ELF-1 (cell line): ENCODE measurements around the gene LRFN5.

Experiments
- DNase-seq: peaks from one replicate; pipeline ENCODE4 v3.0.0-alpha.2; 2016; ENCODE audit warnings: low read depth, low spot score

Gene LRFN5

GRCh38 chr14:41773536-41774279, 167.0 kb downstream of the LRFN5 start:
- DNase-seq, result no peak

DNA sequence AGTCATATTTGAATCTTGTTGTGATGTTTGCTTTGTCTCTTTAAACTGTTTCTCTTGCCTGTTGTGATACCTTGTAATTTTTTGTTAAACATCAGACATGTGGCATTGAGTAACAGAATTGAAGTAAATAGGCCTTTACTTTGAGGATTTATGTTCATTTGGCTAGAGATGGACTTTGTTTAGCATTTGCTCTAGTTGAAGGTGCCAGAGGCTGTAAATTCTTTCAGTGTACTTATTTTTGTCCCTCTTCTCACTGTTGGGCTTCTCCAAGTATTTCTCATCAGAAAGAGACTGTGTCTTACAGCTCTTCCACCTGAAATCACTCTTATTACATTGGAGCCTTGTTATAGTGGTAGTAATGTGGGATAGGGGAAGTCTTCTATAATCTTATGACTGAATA, 175.8 kb downstream of the LRFN5 start:
- no peak for DNase-seq

- no peak for DNase-seq
Measured at GRCh38 chr14:41783403-41783802, 176.7 kb downstream of the LRFN5 start.

DNA sequence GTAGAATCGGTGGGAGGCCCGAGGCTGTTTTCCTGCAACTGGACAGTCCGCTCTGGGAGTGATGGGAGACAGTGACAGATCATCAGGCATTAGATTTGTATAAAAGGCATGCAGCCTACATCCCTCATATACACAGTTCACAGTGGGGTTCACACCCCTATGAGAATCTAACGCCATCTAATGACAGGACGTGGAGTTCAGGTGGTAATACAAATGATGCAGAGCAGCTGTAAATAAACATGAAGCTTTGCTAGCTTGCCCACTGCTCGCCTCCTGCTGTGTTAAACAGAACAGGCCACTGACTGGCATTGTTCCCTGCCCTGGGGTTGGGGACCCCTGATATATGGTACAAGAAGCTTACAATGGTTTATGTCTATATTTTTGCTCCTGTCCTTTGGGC, 179.0 kb downstream of the LRFN5 start:
- no peak for DNase-seq

- DNase-seq, result no peak
Measured at GRCh38 chr14:41799817-41800216, 193.1 kb downstream of the LRFN5 start.

- DNase-seq, result no peak
Measured at GRCh38 chr14:41805633-41806032, 199.0 kb downstream of the LRFN5 start.

- DNase-seq, result no peak
Measured at GRCh38 chr14:41806366-41806975, 199.8 kb downstream of the LRFN5 start.

- no peak for DNase-seq
Measured at GRCh38 chr14:41810362-41810761, 203.7 kb downstream of the LRFN5 start.

DNA sequence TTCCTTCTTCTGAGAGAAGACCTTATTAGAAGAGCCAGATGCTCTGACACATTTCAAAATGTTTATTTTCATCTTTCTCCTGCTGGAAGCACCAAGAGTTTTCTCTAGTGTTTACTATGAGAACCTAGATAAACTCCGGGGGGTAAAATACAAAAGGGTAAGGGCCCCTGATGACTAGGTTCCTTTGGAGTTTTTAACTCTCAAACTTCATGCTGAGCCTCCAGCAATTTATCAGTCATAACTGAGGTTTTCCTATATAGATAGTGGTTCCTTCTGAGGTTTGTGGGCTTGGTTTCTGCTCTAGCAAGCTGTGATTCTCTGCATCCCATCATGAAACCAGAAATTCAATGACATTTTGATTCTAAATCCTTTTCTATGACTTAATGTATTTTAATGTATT, 210.9 kb downstream of the LRFN5 start:
- no peak for DNase-seq

- peak; percentile 3 for DNase-seq
Measured at GRCh38 chr14:41824441-41824840, 217.8 kb downstream of the LRFN5 start.

- no peak for DNase-seq
Measured at GRCh38 chr14:41825622-41826021, 218.9 kb downstream of the LRFN5 start.

- DNase-seq, result peak; percentile 42
Measured at GRCh38 chr14:41830714-41831406, 224.2 kb downstream of the LRFN5 start.

GRCh38 chr14:41839661-41840060, 233.0 kb downstream of the LRFN5 start:
- no peak for DNase-seq

- DNase-seq, result no peak
Measured at GRCh38 chr14:41859336-41859735, 252.7 kb downstream of the LRFN5 start.

GRCh38 chr14:41860586-41860985, 253.9 kb downstream of the LRFN5 start:
- no peak for DNase-seq

DNA sequence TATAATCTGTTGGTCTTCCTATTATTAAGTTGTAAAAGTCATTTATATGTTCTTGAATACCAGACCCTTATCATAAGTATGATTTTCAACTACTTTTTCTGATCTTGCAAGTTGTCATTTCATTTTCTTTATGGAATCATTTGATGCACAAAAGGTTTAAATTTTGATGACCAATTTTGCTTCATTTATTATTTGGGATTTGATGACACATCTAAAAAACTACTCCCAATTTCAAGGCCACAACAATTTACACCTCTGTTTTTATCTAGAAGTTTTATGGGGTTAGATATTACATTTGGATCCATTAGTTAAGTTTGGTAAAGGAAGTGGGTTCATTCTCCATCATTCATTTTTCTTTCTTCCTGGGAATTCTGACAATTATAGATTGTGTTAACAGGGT, 259.2 kb downstream of the LRFN5 start:
- no peak for DNase-seq

- no peak for DNase-seq
Measured at GRCh38 chr14:41868396-41868795, 261.7 kb downstream of the LRFN5 start.

GRCh38 chr14:41872931-41873685, 266.4 kb downstream of the LRFN5 start:
- DNase-seq, result no peak

GRCh38 chr14:41873686-41874317, 267.1 kb downstream of the LRFN5 start:
- no peak for DNase-seq

- DNase-seq, result no peak
Measured at GRCh38 chr14:41875116-41875515, 268.4 kb downstream of the LRFN5 start.

GRCh38 chr14:41878321-41878720, 271.6 kb downstream of the LRFN5 start:
- no peak for DNase-seq

GRCh38 chr14:41891624-41892023, 284.9 kb downstream of the LRFN5 start:
- DNase-seq, result no peak
